HepG2 (cell line): ENCODE measurements around the gene MYL6. TPM values are rescaled to one million over a fixed set of nuclear protein-coding genes. Genes with fewer than 3 reads are reported as not detected.

Experiments
- AKAP8 ChIP-seq: sonication (generic); formaldehyde crosslinking; IDR thresholded peaks from 2 replicates; pipeline ENCODE4 v1.5.1; 2020; ENCODE audit warnings: mild to moderate bottlenecking, missing genetic modification reagents
- ASH2L ChIP-seq: fragments of 300-600, 200-600 bp; sonication (generic); IDR thresholded peaks from 2 replicates; pipeline ENCODE4 v1.7.0; 2017; ENCODE audit warnings: low read depth, mild to moderate bottlenecking, moderate library complexity, mixed read lengths, low read length; ENCODE audit not compliant: insufficient read length
- CC2D1A ChIP-seq: sonication (generic); formaldehyde crosslinking; IDR thresholded peaks from 2 replicates; pipeline ENCODE4 v1.8.1; 2023; ENCODE audit warnings: mild to moderate bottlenecking, missing genetic modification reagents
- CSRNP1 ChIP-seq: sonication (generic); formaldehyde crosslinking; IDR thresholded peaks from 2 replicates; pipeline ENCODE4 v1.8.1; 2023; ENCODE audit warnings: mild to moderate bottlenecking, missing genetic modification reagents
- ELF4 ChIP-seq: sonication (generic); formaldehyde crosslinking; IDR thresholded peaks from 2 replicates; pipeline ENCODE4 v1.5.0; 2020; ENCODE audit warnings: missing genetic modification reagents, mild to moderate bottlenecking, moderate library complexity, borderline replicate concordance
- GATAD2A ChIP-seq: IDR thresholded peaks from 2 replicates; pipeline ENCODE4 v1.6.1; 2016
- JUNB ChIP-seq: sonication (generic); formaldehyde crosslinking; IDR thresholded peaks from 2 replicates; pipeline ENCODE4 v1.8.0; 2022; ENCODE audit warnings: missing genetic modification reagents, mild to moderate bottlenecking, borderline replicate concordance
- NBN ChIP-seq: fragments of 450-650 bp; conservative IDR thresholded peaks from 2 replicates; pipeline ENCODE4 v1.6.1; 2017
- PATZ1 ChIP-seq: sonication (generic); formaldehyde crosslinking; IDR thresholded peaks from 2 replicates; pipeline ENCODE4 v1.4.0; 2020; ENCODE audit warnings: missing genetic modification reagents
- RFX5 ChIP-seq: IDR thresholded peaks from 2 replicates; pipeline ENCODE4 v1.6.1; 2011; ENCODE audit warnings: low read depth, low read length, improper control_type of control experiment
- TFAP4 ChIP-seq: sonication (generic); IDR thresholded peaks from 2 replicates; pipeline ENCODE4 v1.6.1; 2016; ENCODE audit warnings: low read depth, borderline replicate concordance
- USF2 ChIP-seq, 2 experiments: sonication (generic) in 1 of 2; formaldehyde crosslinking in 1 of 2; IDR thresholded peaks; 2 replicates each; pipeline versions ENCODE4 v1.5.1 to v1.6.1; 2011 to 2020; ENCODE audit warnings: borderline replicate concordance in 1 of 2, low read depth in 1 of 2, low read length in 1 of 2, mild to moderate bottlenecking in 1 of 2, missing genetic modification reagents in 1 of 2, moderate library complexity in 1 of 2
- WIZ ChIP-seq: sonication (generic); formaldehyde crosslinking; IDR thresholded peaks from 2 replicates; pipeline ENCODE4 v1.5.1; 2020; ENCODE audit warnings: mild to moderate bottlenecking, missing genetic modification reagents
- ZNF20 ChIP-seq: sonication (generic); formaldehyde crosslinking; IDR thresholded peaks from 2 replicates; pipeline ENCODE4 v1.4.0; 2020; ENCODE audit warnings: mild to moderate bottlenecking, moderate library complexity, missing genetic modification reagents
- ZNF484 ChIP-seq: sonication (generic); formaldehyde crosslinking; IDR thresholded peaks from 2 replicates; pipeline ENCODE4 v1.5.1; 2020; ENCODE audit warnings: mild to moderate bottlenecking, low read depth, missing genetic modification reagents, borderline replicate concordance
- ZNF512 ChIP-seq: sonication (generic); formaldehyde crosslinking; IDR thresholded peaks from 2 replicates; pipeline ENCODE4 v1.4.0; 2020; ENCODE audit warnings: mild to moderate bottlenecking, missing genetic modification reagents
- ZNF576 ChIP-seq: sonication (generic); formaldehyde crosslinking; IDR thresholded peaks from 2 replicates; pipeline ENCODE4 v1.4.0; 2020; ENCODE audit warnings: mild to moderate bottlenecking, missing genetic modification reagents
- ZNF761 ChIP-seq: sonication (generic); formaldehyde crosslinking; conservative IDR thresholded peaks from 2 replicates; pipeline ENCODE4 v1.4.0; 2020; ENCODE audit warnings: mild to moderate bottlenecking, missing genetic modification reagents
- ZNF83 ChIP-seq: sonication (generic); formaldehyde crosslinking; IDR thresholded peaks from 2 replicates; pipeline ENCODE4 v1.4.0; 2020; ENCODE audit warnings: missing genetic modification reagents, mild to moderate bottlenecking, borderline replicate concordance
- polyA plus RNA-seq, 8 experiments: library from polyadenylated mRNA; depleted of rRNA in 3 of 8; stranded (reverse) in 7 of 8; unstranded in 1 of 8; fragments of >200 nt; fragmentation: Illumina TruSeq in 4 of 8; extraction: Trizol in 4 of 8; gene quantifications; 2 replicates each; pipeline versions ENCODE4 v1.2.1 to v1.2.3, GENCODE V29; 2011 to 2016; ENCODE audit warnings: low read depth in 4 of 8, missing spikeins in 1 of 8, mixed read lengths in 1 of 8; ENCODE audit not compliant: insufficient read depth in 1 of 8
- total RNA-seq, 5 experiments: library from RNA; depleted of rRNA; stranded (reverse); fragments of >200 nt; fragmentation: Illumina TruSeq; extraction: Trizol; gene quantifications; 2 replicates each; pipeline ENCODE4 v1.2.3, GENCODE V29; 2016; ENCODE audit warnings: low read depth in 1 of 5

MYL6 gene
- total and polyA plus RNA-seq, 2 of the 13 experiments (the other 11 are each of a cell fraction or from before 2014, with no cell fraction given), result 1,127 to 1,192 TPM

GRCh38 chr12:56127888-56128669 lies 30.1 kb upstream of the MYL6 start, which contains the start of gene ESYT1 (continued):
- TF ChIP-seq CSRNP1 (CRISPR knock-in tag), result no peak; the same call in 1 of the 2 replicates
- TF ChIP-seq ELF4 (CRISPR knock-in tag), result no peak
- 0 out of 2 replicates have a peak, but pooled peaks have one; percentile 42 for TF ChIP-seq ZNF761
- no peak for TF ChIP-seq CC2D1A
- TF ChIP-seq TFAP4, result no peak
- TF ChIP-seq AKAP8 (CRISPR knock-in tag), result peak; percentile 56; the same call in 1 of the 2 replicates
- TF ChIP-seq ZNF512 (CRISPR knock-in tag), result no peak
- TF ChIP-seq ZNF20 (CRISPR knock-in tag), result no peak
- TF ChIP-seq JUNB (CRISPR knock-in tag), result no peak
- TF ChIP-seq ZNF484 (CRISPR knock-in tag), result no peak
- no peak for TF ChIP-seq ZNF576
- TF ChIP-seq RFX5, result 0 out of 2 replicates have a peak, but pooled peaks have one; percentile 34
- TF ChIP-seq ASH2L, result peak; percentile 53
- no peak for TF ChIP-seq WIZ (CRISPR knock-in tag)
- peak; percentile 51 for TF ChIP-seq USF2 (IDR thresholded peaks at IDR 0.05; ENCODE audit: low read depth, low read length)
- TF ChIP-seq USF2 (CRISPR knock-in tag; IDR thresholded peaks at IDR 0.05; ENCODE audit: borderline replicate concordance), result peak; percentile 72
- 0 out of 2 replicates have a peak, but pooled peaks have one; percentile 21 for TF ChIP-seq GATAD2A (CRISPR knock-in tag)
- TF ChIP-seq PATZ1, result peak; percentile 84
- no peak for TF ChIP-seq ZNF83 (CRISPR knock-in tag)
- TF ChIP-seq NBN, result no peak
